GM13976 (cell line): ENCODE data around the gene UMOD.

Experiments
- DNase-seq: peaks from one replicate; pipeline ENCODE4 v3.0.0; 2012; ENCODE audit warnings: low spot score
- CTCF ChIP-seq: IDR thresholded peaks from 2 replicates; pipeline ENCODE4 v1.5.1; 2012; ENCODE audit warnings: borderline replicate concordance, mild to moderate bottlenecking; ENCODE audit not compliant: insufficient read depth; ENCODE audit errors: extremely low read depth, missing control alignments, control extremely low read depth
- in situ Hi-C: fragments of 300-500 bp; cut with MboI; formaldehyde crosslinking; loops from one replicate; pipeline ENCODE4 v1.12.0; 2022; ENCODE audit warnings: low sequenced_read_pairs, mixed read lengths, inconsistent platforms; ENCODE audit not compliant: unreplicated experiment

The UMOD gene

GRCh38 chr16:20308266-20308665 lies 44.2 kb downstream of the UMOD start:
- no peak for TF ChIP-seq CTCF
- in situ Hi-C loops, result loop anchor here (10.0 kb wide), 1 partner anchor 403 kb away; no protein-coding TSS in a partner anchor
- no peak for DNase-seq

GRCh38 chr16:20307791-20308190 lies 44.7 kb downstream of the UMOD start:
- TF ChIP-seq CTCF, result no peak
- DNase-seq, result no peak
- in situ Hi-C loops, result loop anchor here (10.0 kb wide), 1 partner anchor 403 kb away; no protein-coding TSS in a partner anchor

- no peak for TF ChIP-seq CTCF
- in situ Hi-C loops, result loop anchor here (10.0 kb wide), 1 partner anchor 402 kb away; no protein-coding TSS in a partner anchor
- no peak for DNase-seq
Observed at GRCh38 chr16:20307240-20307671, 45.3 kb downstream of the UMOD start.

- in situ Hi-C loops, result loop anchor here (10.0 kb wide), 1 partner anchor 402 kb away; no protein-coding TSS in a partner anchor
Observed at GRCh38 chr16:20306401-20306800, 46.1 kb downstream of the UMOD start.

GRCh38 chr16:20303012-20303411 lies 49.5 kb downstream of the UMOD start:
- no peak for TF ChIP-seq CTCF
- no peak for DNase-seq
- in situ Hi-C loops, result loop anchor here (10.0 kb wide), 1 partner anchor 398 kb away; no protein-coding TSS in a partner anchor

More at GRCh38 chr16:20306401-20306800, 46.1 kb downstream of the UMOD start:
- no peak for DNase-seq
- no peak for TF ChIP-seq CTCF

GRCh38 chr16:20302389-20302788 lies 50.1 kb downstream of the UMOD start:
- in situ Hi-C loops, result loop anchor here (10.0 kb wide), 1 partner anchor 398 kb away; no protein-coding TSS in a partner anchor
- no peak for TF ChIP-seq CTCF
- DNase-seq, result no peak
